Activated CD8-positive, alpha-beta T cell treated with anti-CD3 and anti-CD28 coated beads for 36 hours (primary cell): ENCODE measurements around the gene PHLDB1. TPM values are rescaled to one million over a fixed set of nuclear protein-coding genes. Genes with fewer than 3 reads are reported as not detected.

Experiments
- ATAC-seq: fragments of 200-7000 bp; cut with Tn5 transposase; one replicate; pipeline ENCODE4 v1.10.0; 2021; ENCODE audit warnings: mild to moderate bottlenecking, moderate library complexity
- CTCF ChIA-PET: fragments of 350-600 bp; sonication (Branson Sonifier 250); formaldehyde crosslinking; loops from one replicate; lab custom pipeline; 2021; ENCODE audit warnings: antibody characterized with exemption; lab: Charles Lee
- POLR2A ChIA-PET: fragments of 350-600 bp; sonication (Branson Sonifier 250); formaldehyde crosslinking; loops from one replicate; lab custom pipeline; 2021; ENCODE audit warnings: antibody characterized with exemption; lab: Charles Lee
- DNase-seq: peaks from one replicate; pipeline ENCODE4 v3.0.0-alpha.2; 2020
- H3K27ac Mint-ChIP-seq: one replicate; pipeline ENCODE4 v1.8.0; 2021; ENCODE audit warnings: mild to moderate bottlenecking, mixed read lengths
- H3K27me3 Mint-ChIP-seq: one replicate; pipeline ENCODE4 v1.8.0; 2021; ENCODE audit warnings: mixed read lengths
- H3K36me3 Mint-ChIP-seq: one replicate; pipeline ENCODE4 v1.8.0; 2021; ENCODE audit warnings: low read depth, mixed read lengths
- H3K4me1 Mint-ChIP-seq: one replicate; pipeline ENCODE4 v1.8.0; 2021; ENCODE audit warnings: low read depth, mixed read lengths
- H3K4me3 Mint-ChIP-seq: one replicate; pipeline ENCODE4 v1.8.0; 2021; ENCODE audit warnings: mild to moderate bottlenecking, moderate library complexity, mixed read lengths
- H3K9me3 Mint-ChIP-seq: one replicate; pipeline ENCODE4 v1.8.0; 2021; ENCODE audit warnings: mixed read lengths
- CTCF ChIP-seq: fragments of 200-600 bp; IDR thresholded peaks from one replicate; pipeline ENCODE4 v1.8.0; 2022; ENCODE audit warnings: antibody characterized with exemption, mild to moderate bottlenecking
- intact Hi-C: fragments of 100-400 bp; cut with micrococcal nuclease; formaldehyde crosslinking; loops from one replicate; pipeline ENCODE4 v1.10.0; 2022
- microRNA-seq: library from miRNA; unstranded; fragments of <30 nt; microRNA quantifications from one replicate; pipeline ENCODE4 v1.2.0, GENCODE V29; 2022; ENCODE audit warnings: borderline microRNAs expressed, borderline replicate concordance
- total RNA-seq, 2 experiments: library from RNA; stranded (reverse); gene quantifications; one replicate each; pipeline ENCODE4 v1.2.3, GENCODE V29; 2021

The PHLDB1 gene
- total RNA-seq, 2 experiments from 2014 or later = 3.0 to 5.1 TPM

GRCh38 chr11:118705791-118706545 lies 98.6 kb downstream of the PHLDB1 start:
- ATAC-seq (no peak), DNase-seq (no peak)
- Mint-ChIP-seq H3K4me1 (peaks cover 26% of the 10 kb centered on the region), H3K9me3 (no peaks in the 10 kb centered on the region), H3K27me3 (no peaks in the 10 kb centered on the region), H3K27ac (no peak overlapping the region), H3K36me3 (peaks cover 1% of the 10 kb centered on the region), H3K4me3 (no peak overlapping the region)
- no peak for TF ChIP-seq CTCF
- CTCF ChIA-PET = interaction anchor here (2.0 to 2.8 kb wide), 2 partner anchors 14 to 16 kb away, joined by 10 to 21 read pairs; no protein-coding TSS in a partner anchor
- intact Hi-C loops = loop anchor here (5.0 kb wide), 1 partner anchor 241 kb away; no protein-coding TSS in a partner anchor
- POLR2A ChIA-PET = interaction anchor here (0.5 to 1.5 kb wide), 4 partner anchors 9 to 374 kb away, joined by 3 to 6 read pairs (median 4); no protein-coding TSS in a partner anchor

GRCh38 chr11:118706546-118706825 lies 99.1 kb downstream of the PHLDB1 start:
- POLR2A ChIA-PET = interaction anchor here (0.5 kb wide), 1 partner anchor 373 kb away, joined by 4 read pairs; no protein-coding TSS in a partner anchor
- intact Hi-C loops = loop anchor here (5.0 kb wide), 1 partner anchor 241 kb away; no protein-coding TSS in a partner anchor
- Mint-ChIP-seq H3K27me3 (no peaks in the 10 kb centered on the region), H3K4me1 (peaks cover 26% of the 10 kb centered on the region), H3K4me3 (no peak overlapping the region), H3K27ac (no peak overlapping the region), H3K36me3 (no peaks in the 10 kb centered on the region), H3K9me3 (no peaks in the 10 kb centered on the region)
- CTCF ChIA-PET = interaction anchor here (2.8 kb wide), 1 partner anchor 16 kb away, joined by 21 read pairs; no protein-coding TSS in a partner anchor
- ATAC-seq (no peak), DNase-seq (no peak)
- no peak for TF ChIP-seq CTCF

Small RNAs within 50 kb of the gene (microRNA-seq; reads per million reads assigned to microRNA genes)
- not detected for gene MIR6716

Other genes starting within 250 kb of the PHLDB1 start
- 10 to 100 TPM; 40.2 to 40.5 TPM for gene UBE4A, start 248.0 kb upstream of the PHLDB1 start, total RNA-seq
- 100 to 1,000 TPM; 237 to 249 TPM for gene ATP5MG, start 206.0 kb upstream of the PHLDB1 start, total RNA-seq
- gene KMT2A, start 171.1 kb upstream of the PHLDB1 start, total RNA-seq = 10 to 100 TPM; 68.8 to 75.0 TPM
- under 1 TPM; 0.36 to 0.43 TPM for gene TTC36, start 80.1 kb upstream of the PHLDB1 start, total RNA-seq
- 10 to 100 TPM in 1 of 2 experiments, 1 to 10 TPM in 1; 9.8 to 15.0 TPM for gene TMEM25, start 76.4 kb upstream of the PHLDB1 start, total RNA-seq
- gene IFT46, start 41.7 kb upstream of the PHLDB1 start, total RNA-seq = 10 to 100 TPM; 14.9 to 16.0 TPM
- gene ARCN1, start 35.2 kb upstream of the PHLDB1 start, total RNA-seq = 100 to 1,000 TPM; 134 to 135 TPM
- not detected for gene TREH, start 72.0 kb downstream of the PHLDB1 start, total RNA-seq
- gene DDX6, start 183.5 kb downstream of the PHLDB1 start, total RNA-seq = 100 to 1,000 TPM; 155 to 158 TPM